MM.1S (cell line): ENCODE measurements around the gene KNOP1.
"Not testable (repeated sequence)": the region's sequence is repeated elsewhere in the genome, so short reads cannot be mapped to it uniquely, and the experiment has no call there.

ENCODE experiments used
- DNase-seq: peaks from one replicate; pipeline ENCODE4 v3.0.0-alpha.2; 2015
- H2AFZ ChIP-seq: fragments of 300-600 bp; sonication (generic); 2 replicates; pipeline ENCODE4 v1.6.0; 2016; ENCODE audit warnings: antibody characterized with exemption, low read length
- H3F3A ChIP-seq: fragments of 300-600 bp; sonication (generic); 2 replicates; pipeline ENCODE4 v1.6.1; 2016; ENCODE audit warnings: mild to moderate bottlenecking, antibody characterized with exemption, low read length, moderate library complexity, mixed read lengths; ENCODE audit not compliant: insufficient read depth
- H3K27ac ChIP-seq: fragments of 300-600 bp; sonication (generic); 2 replicates; pipeline ENCODE4 v1.5.1; 2016; ENCODE audit warnings: mild to moderate bottlenecking, low read length
- H3K27me3 ChIP-seq: fragments of 300-600 bp; sonication (generic); replicated peaks from 2 replicates; pipeline ENCODE4 v1.6.0; 2016; ENCODE audit warnings: low read length; ENCODE audit not compliant: insufficient read depth
- H3K36me3 ChIP-seq: fragments of 300-600 bp; sonication (generic); replicated peaks from 2 replicates; pipeline ENCODE4 v1.6.1; 2016; ENCODE audit warnings: mild to moderate bottlenecking, low read length, mixed read lengths; ENCODE audit not compliant: insufficient read depth
- H3K4me1 ChIP-seq: fragments of 300-600 bp; sonication (generic); 2 replicates; pipeline ENCODE4 v1.6.1; 2016; ENCODE audit warnings: low read length, mixed read lengths
- H3K4me2 ChIP-seq: fragments of 300-600 bp; sonication (generic); 2 replicates; pipeline ENCODE4 v1.6.0; 2016; ENCODE audit warnings: low read depth, low read length
- H3K4me3 ChIP-seq: fragments of 300-600 bp; sonication (generic); 2 replicates; pipeline ENCODE4 v1.5.1; 2016; ENCODE audit warnings: low read length, mixed read lengths
- H3K79me2 ChIP-seq: fragments of 300-600 bp; sonication (generic); 2 replicates; pipeline ENCODE4 v1.6.1; 2016; ENCODE audit warnings: mixed run types, low read length, mixed read lengths
- H3K9ac ChIP-seq: fragments of 300-600 bp; sonication (generic); 2 replicates; pipeline ENCODE4 v1.6.1; 2016; ENCODE audit warnings: low read length, mixed read lengths
- H3K9me2 ChIP-seq: fragments of 300-600 bp; sonication (generic); replicated peaks from 2 replicates; pipeline ENCODE4 v1.6.1; 2016; ENCODE audit warnings: mild to moderate bottlenecking, low read length, mixed read lengths; ENCODE audit not compliant: insufficient read depth
- H3K9me3 ChIP-seq: fragments of 300-600 bp; sonication (generic); replicated peaks from 2 replicates; pipeline ENCODE4 v1.6.1; 2016; ENCODE audit warnings: mild to moderate bottlenecking, low read length, mixed read lengths; ENCODE audit not compliant: insufficient read depth
- H4K20me1 ChIP-seq: fragments of 300-600 bp; sonication (generic); 2 replicates; pipeline ENCODE4 v1.6.1; 2016; ENCODE audit warnings: mild to moderate bottlenecking, low read length, moderate library complexity, mixed read lengths; ENCODE audit not compliant: insufficient read depth
- CTCF ChIP-seq: fragments of 300-600 bp; sonication (generic); IDR thresholded peaks from 2 replicates; pipeline ENCODE4 v1.5.1; 2016; ENCODE audit warnings: antibody characterized with exemption, low read length, mixed read lengths
- EZH2 ChIP-seq: fragments of 300-600 bp; sonication (generic); optimal IDR thresholded peaks from 2 replicates; pipeline ENCODE3; 2017; ENCODE audit warnings: low read depth, mild to moderate bottlenecking, antibody characterized with exemption, low read length, mixed read lengths
- EZH2phosphoT487 ChIP-seq: fragments of 300-600 bp; sonication (generic); IDR thresholded peaks from 2 replicates; pipeline ENCODE4 v1.6.1; 2018; ENCODE audit warnings: antibody characterized with exemption, low read length

KNOP1 gene

DNA sequence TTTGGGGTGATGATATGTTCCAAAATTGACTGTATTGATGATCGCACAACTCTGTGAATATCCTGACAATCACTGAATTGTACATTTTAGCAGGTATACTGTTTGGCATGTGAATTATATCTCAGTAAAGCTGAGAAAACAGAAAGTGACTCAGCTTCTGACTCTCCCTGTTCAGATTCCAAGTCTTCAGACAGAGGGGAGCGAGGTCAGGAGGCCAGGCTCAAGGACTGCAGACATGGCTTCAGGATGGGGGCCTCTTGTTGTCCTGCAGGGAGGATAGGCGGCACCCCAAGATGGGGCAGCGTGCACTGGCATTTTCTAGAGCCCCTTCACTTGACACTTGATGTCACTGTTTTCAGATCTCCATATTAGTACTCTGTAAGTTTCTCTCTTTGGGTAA, 45.6 kb downstream of the KNOP1 start:
- Histone ChIP-seq H3K4me3 (no peak overlapping the region), H3K4me2 (no peak overlapping the region), H3K9me3 (no peaks in the 10 kb centered on the region), H4K20me1 (no peaks in the 10 kb centered on the region), H3K36me3 (no peaks in the 10 kb centered on the region), H3F3A (no peaks in the 10 kb centered on the region), H3K9ac (no peak overlapping the region), H3K27me3 (no peaks in the 10 kb centered on the region), H3K27ac (no peak overlapping the region), H3K79me2 (no peaks in the 10 kb centered on the region), H3K9me2 (no peaks in the 10 kb centered on the region), H2AFZ (no peak overlapping the region), H3K4me1 (no peaks in the 10 kb centered on the region)
- TF ChIP-seq CTCF: no peak
- TF ChIP-seq EZH2phosphoT487: no peak
- TF ChIP-seq EZH2: no peak
- DNase-seq: no peak

DNA sequence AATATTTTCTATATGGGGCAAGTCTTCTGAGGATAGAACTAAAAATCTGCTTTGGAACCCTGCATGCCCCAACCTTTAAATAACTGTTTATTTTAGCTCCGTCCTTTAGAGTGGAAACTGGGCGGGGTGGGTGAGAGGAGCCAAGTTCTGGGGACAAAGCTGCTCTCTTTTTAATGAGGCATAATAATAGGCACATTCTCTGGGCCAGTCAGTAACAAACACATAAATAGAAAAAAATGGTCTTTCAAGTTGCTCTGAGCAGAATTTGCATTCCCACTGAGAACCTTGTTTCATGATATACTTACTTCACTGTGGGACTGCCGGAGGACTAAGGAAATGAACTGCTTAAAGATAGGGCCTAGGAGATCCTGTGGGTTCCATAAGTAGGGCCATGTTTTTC, 51.5 kb downstream of the KNOP1 start:
- Histone ChIP-seq H3K4me1 (no peaks in the 10 kb centered on the region), H3K9ac (no peak overlapping the region), H3K79me2 (no peaks in the 10 kb centered on the region), H3K9me3 (no peaks in the 10 kb centered on the region), H3K4me2 (no peak overlapping the region), H3K36me3 (no peaks in the 10 kb centered on the region), H3F3A (no peaks in the 10 kb centered on the region), H3K27me3 (no peaks in the 10 kb centered on the region), H3K27ac (no peak overlapping the region), H3K4me3 (no peak overlapping the region), H4K20me1 (no peaks in the 10 kb centered on the region), H3K9me2 (no peaks in the 10 kb centered on the region), H2AFZ (no peak overlapping the region)
- no peak for DNase-seq
- TF ChIP-seq EZH2: no peak
- TF ChIP-seq CTCF: no peak
- TF ChIP-seq EZH2phosphoT487: no peak

DNA sequence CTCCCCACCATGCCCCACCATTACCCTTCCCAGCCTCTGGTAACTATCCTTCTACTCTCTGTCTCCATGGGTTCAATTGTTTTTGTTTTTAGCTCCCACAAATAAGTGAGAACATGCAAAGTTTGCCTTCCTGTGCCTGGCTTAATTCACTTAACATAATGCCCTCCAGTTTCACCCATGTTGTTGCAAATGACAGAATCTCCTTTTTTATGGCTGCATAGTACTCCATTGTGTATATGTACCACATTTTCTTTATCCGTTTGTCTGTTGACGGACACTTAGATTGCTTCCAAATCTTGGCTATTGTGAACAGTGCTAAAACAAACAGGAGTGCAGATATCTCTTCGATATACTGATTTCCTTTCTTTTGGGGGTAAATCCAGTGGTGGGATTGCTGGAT, 52.7 kb downstream of the KNOP1 start:
- not testable (repeated sequence) for H3K36me3 ChIP-seq, H3K4me2 ChIP-seq, H3F3A ChIP-seq, H3K9me2 ChIP-seq, H3K27me3 ChIP-seq, H3K27ac ChIP-seq, H3K79me2 ChIP-seq, H3K4me3 ChIP-seq, H4K20me1 ChIP-seq, H2AFZ ChIP-seq, DNase-seq, H3K9ac ChIP-seq, H3K9me3 ChIP-seq, H3K4me1 ChIP-seq

- Histone ChIP-seq H3K9me3 (no peaks in the 10 kb centered on the region), H3K4me1 (no peaks in the 10 kb centered on the region), H2AFZ (no peak overlapping the region), H3K4me2 (no peak overlapping the region), H3K27me3 (no peaks in the 10 kb centered on the region), H3K9ac (no peak overlapping the region), H3K27ac (no peak overlapping the region), H4K20me1 (no peaks in the 10 kb centered on the region), H3K4me3 (no peak overlapping the region), H3K9me2 (no peaks in the 10 kb centered on the region), H3K36me3 (no peaks in the 10 kb centered on the region), H3K79me2 (no peaks in the 10 kb centered on the region), H3F3A (no peaks in the 10 kb centered on the region)
- no peak for DNase-seq
- TF ChIP-seq EZH2: no peak
- TF ChIP-seq EZH2phosphoT487: no peak
- no peak for TF ChIP-seq CTCF
These were observed 53.9 kb downstream of the KNOP1 start for GRCh38 chr16:19664166-19664565.
